SK-N-SH treated with all-trans-retinoic acid at 6 μM for 48 hours (cell line): Measurements from ENCODE around the gene CMIP.

Experiments
- CREB5 ChIP-seq: fragments of 250-450 bp; sonication (Bioruptor Pico); IDR thresholded peaks from 2 replicates; pipeline ENCODE4 v1.5.1; 2020; ENCODE audit warnings: low read depth, mild to moderate bottlenecking, moderate library complexity
- PATZ1 ChIP-seq: fragments of 250-450 bp; sonication (Bioruptor Pico); IDR thresholded peaks from 2 replicates; pipeline ENCODE4 v1.8.0; 2020; ENCODE audit warnings: mild to moderate bottlenecking, moderate library complexity, borderline replicate concordance

- TF ChIP-seq PATZ1 (CRISPR knock-in tag) (no peak), CREB5 (CRISPR knock-in tag) (no peak)
Measured at GRCh38 chr16:81565321-81566028, 120.9 kb downstream of the CMIP start.
